ENCODE results near the gene TCF12.

TCF12 gene

DNA sequence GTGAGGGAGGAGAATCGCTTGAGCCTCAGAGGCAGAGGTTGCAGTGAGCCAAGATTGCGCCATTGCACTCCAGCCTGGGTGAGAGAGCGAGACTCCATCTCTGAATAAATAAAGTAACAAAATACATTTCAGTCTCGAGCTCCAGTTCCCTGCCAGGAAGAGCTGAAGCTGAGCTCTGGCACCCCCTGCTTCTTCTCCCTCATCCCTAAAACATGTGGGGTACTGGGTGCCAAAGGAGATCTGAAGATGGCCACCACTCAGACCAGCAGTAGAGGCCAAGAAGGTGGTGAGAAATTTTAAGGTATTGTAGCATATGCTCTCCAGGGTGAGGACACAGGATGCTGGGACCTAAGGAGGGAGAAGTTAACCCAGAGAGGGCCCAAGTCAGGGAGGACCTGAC, 382.9 kb downstream of the TCF12 start:
- intact Hi-C loops (cut with DNase I), result loop anchor here (10.0 kb wide), 2 partner anchors 387 to 417 kb away; partner anchors contain the start of gene TCF12
- no peak for DNase-seq

GRCh38 chr15:57302640-57303257, 384.3 kb downstream of the TCF12 start:
- no peak for DNase-seq
- intact Hi-C loops (cut with DNase I), result loop anchor here (10.0 kb wide), 2 partner anchors 388 to 418 kb away; partner anchors contain the start of gene TCF12

- intact Hi-C loops (cut with DNase I), result loop anchor here (10.0 kb wide), 2 partner anchors 390 to 420 kb away; partner anchors contain the start of gene TCF12
- DNase-seq, result no peak
These were observed 386.6 kb downstream of the TCF12 start for GRCh38 chr15:57305009-57305408.

DNA sequence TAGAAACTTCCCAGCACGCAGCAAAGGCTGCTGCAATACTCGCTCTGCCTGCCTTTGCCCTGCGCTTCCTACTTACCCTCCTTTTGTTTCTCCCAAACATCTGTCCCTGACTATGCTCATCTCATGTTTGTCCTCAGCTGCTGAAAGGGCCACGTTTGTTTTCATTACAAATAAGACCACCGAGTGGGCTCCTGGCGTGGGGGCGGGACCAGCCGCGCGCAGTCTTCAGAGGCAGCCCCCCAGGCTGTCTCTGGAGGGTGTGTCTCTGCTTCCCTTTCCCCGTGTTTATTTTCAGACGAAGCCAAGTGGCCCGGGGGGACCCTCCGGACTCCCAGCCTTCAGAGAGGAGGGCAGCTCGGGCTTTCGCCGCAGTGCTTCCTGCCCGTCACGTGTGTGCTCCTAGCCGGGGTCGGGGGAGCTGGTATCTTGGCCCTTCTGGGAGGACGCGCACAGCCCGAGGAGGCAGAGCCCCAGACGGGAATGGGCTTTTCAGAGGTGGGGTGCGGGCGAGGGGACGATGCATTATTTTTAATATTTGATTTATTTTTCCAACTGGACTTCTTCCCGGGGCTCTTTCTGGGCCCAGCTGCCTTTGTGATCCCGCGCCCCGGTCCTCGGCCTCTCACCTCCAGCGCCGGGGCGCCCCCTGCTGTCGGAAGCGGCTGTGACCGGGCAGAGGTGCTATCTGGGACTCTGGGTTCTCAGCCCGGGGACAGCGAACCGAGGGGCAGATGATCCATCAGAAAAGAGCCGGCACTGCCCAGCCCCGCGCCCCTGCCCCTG, 387.9 kb downstream of the TCF12 start:
- intact Hi-C loops (cut with DNase I), result loop anchor here (1.0 to 10.0 kb wide), 5 partner anchors 92 to 810 kb away; partner anchors contain the start of gene TCF12
- DNase-seq, result peak; percentile 54 to 97 (median 86)

DNA sequence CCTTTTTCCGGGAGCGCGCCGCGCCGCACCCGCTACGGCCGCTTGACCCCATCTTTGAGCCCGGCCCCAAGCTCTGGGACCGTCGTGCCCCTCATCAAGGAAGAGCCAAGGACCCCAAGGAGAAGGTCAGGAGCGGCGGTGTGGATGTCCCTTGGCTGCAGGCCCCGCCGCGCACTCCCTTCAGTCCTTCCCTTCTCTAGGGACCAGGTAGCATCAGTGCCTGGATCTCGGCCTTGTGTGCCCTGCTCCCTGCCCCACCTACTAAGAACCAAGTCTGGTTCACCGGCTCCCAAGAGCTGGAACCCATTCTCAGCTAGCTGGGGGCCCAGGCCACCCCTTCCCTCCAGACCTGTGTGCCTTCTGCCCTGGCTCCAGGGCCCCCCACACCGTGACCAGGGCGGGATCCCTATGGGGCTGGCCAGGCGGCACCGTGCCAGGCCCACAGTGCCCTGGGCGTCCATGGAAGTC, 388.5 kb downstream of the TCF12 start:
- intact Hi-C loops (cut with DNase I), result loop anchor here (1.0 to 10.0 kb wide), 5 partner anchors 93 to 810 kb away; partner anchors contain the start of gene TCF12
- peak in 1 of 10 donors; percentile 69 for DNase-seq

DNA sequence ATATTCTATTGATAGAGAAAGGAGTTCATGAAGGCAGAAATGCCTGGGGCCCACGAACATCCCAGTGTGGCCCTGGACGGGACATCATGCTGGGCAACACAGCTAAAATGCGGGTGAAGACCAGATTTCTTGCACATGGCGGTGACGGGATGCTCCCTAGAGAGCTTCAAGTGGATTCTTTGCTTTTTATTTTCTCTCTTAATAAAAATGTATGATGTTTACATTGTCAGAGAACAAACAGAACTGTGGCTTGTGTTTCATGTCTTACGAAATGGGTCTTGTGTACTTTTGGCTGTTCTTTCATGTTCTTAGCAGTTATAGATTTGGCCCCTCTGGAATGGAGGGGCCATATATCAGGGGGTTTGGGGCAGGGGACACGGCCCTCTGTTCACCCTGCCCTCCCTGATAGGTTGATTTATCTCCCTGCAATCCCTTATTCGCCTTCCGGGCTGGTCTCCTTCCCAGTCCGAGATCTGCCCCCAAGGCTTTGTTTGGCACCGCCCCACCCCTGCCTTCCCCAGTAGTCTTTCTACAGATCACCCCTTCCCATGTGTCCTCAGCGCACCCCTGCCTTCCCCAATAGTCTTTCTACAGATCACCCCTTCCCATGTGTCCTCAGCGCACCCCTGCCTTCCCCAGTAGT, 389.2 kb downstream of the TCF12 start:
- DNase-seq, result peak in 2 of 10 donors; percentile 33 to 38
- intact Hi-C loops (cut with DNase I), result loop anchor here (2.0 to 10.0 kb wide), 3 partner anchors 393 to 811 kb away; partner anchors contain the start of gene TCF12

- DNase-seq, result no peak
- intact Hi-C loops (cut with DNase I), result loop anchor here (10.0 kb wide), 2 partner anchors 393 to 423 kb away; partner anchors contain the start of gene TCF12
These were observed 389.7 kb downstream of the TCF12 start for GRCh38 chr15:57308170-57308545.

- intact Hi-C loops (cut with DNase I), result loop anchor here (10.0 kb wide), 2 partner anchors 395 to 425 kb away; partner anchors contain the start of gene TCF12
- DNase-seq, result no peak
These were observed 391.7 kb downstream of the TCF12 start for GRCh38 chr15:57309856-57310760.

DNA sequence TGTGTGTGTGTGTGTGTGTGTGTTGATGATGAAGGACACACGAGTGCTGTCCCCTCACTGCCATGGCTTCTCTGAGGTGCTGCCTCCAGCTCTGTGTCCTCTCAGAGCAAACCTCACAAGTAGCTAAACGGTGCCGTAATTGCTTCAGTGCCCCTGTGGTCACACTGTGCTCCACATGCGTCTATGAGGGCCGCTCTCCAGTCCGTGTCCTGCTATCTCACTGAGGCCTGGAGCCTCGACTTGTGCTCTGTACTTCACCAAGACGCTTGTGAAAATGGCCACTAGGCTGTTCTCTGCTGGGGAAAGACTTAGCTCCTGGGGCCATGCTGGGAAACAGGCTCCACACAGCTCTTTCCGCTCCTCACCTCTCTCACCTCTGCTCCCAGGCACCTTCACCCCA, 392.4 kb downstream of the TCF12 start:
- intact Hi-C loops (cut with DNase I), result no loop called here
- DNase-seq, result peak in 1 of 10 donors; percentile 56

DNA sequence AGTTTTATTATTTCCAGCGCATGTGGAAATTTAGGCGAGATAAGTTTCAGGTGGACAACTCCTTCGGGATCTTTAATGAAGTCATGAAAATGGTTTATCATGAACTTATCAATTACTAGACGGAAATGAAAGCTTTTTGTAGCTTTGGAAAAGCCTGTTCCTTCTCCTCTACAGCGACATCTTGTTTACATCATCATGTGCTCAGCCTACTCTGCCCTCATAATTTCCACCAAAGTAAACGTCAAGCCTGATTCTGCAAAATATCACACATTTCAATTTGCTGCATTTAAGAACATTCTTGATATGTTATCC, 393.5 kb downstream of the TCF12 start:
- DNase-seq, result no peak
- intact Hi-C loops (cut with DNase I), result no loop called here

- intact Hi-C loops (cut with DNase I), result no loop called here
- peak in 2 of 10 donors; percentile 33 to 51 for DNase-seq
These were observed 394.1 kb downstream of the TCF12 start for GRCh38 chr15:57312318-57313133.

- intact Hi-C loops (cut with DNase I), result no loop called here
- peak in 2 of 10 donors; percentile 27 to 35 for DNase-seq
These were observed 394.7 kb downstream of the TCF12 start for GRCh38 chr15:57313134-57313483.

DNA sequence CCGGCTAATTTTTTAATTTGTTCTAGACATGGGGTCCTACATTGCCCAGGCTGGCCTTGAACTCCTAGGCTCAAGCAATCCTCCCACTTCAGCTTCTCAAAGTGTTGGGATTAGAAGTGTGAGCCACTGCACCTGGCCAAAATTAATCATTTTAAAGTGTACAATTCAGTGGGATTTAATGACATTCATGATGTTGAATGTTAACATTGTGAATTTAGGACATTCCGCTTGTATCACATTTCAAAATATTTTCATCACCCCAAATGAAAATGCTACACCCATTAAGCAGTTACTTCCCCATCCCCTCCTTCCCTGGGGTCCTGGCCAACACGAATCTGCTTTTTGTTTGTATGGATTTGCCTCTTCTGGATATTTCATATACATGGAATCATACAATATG, 395.8 kb downstream of the TCF12 start:
- no peak for DNase-seq
- intact Hi-C loops (cut with DNase I), result no loop called here

GRCh38 chr15:57316451-57316850, 398.0 kb downstream of the TCF12 start:
- intact Hi-C loops (cut with DNase I), result no loop called here

GRCh38 chr15:57319226-57319918, 400.9 kb downstream of the TCF12 start:
- intact Hi-C loops (cut with DNase I), result no loop called here
- peak in 3 of 10 donors; percentile 55 to 79 (median 61) for DNase-seq

More at GRCh38 chr15:57316451-57316850, 398.0 kb downstream of the TCF12 start:
- peak in 3 of 10 donors; percentile 28 to 71 (median 63) for DNase-seq

- intact Hi-C loops (cut with DNase I), result no loop called here
- DNase-seq, result peak in 3 of 10 donors; percentile 32 to 60 (median 58)
These were observed 401.6 kb downstream of the TCF12 start for GRCh38 chr15:57319919-57320560.

DNA sequence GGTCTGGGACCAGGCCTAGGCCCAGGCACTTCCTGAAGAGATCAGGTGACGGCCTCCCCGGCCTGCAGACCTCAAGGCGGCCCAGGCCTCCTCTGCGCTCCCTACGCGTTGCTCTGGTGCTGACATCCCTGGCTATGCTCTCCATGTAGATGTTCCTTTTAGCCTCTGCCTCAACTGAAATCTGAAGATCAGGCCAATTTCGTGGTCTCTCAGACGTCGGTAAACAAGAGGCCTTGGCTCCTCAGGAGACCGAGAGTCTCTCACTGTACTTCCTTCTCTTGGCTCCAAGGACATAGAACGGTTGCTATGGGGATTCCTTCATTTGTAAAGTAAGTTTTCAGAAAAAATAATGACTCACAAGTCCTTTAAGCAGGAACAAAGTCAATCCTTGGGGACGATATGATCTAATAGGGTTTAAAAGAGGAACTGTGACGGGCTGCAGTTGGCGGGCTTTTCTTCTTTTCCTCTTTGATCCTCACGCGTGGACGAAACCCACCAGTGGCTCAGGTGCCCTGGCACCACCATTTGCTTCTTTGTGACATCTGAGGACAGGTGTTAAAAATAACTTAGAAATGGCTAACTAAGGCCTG, 402.3 kb downstream of the TCF12 start:
- peak in 3 of 10 donors; percentile 39 to 77 (median 47) for DNase-seq
- intact Hi-C loops (cut with DNase I), result no loop called here
